Measurements from ENCODE around the gene FBLN2. TPM values are rescaled to one million over a fixed set of nuclear protein-coding genes. Genes with fewer than 3 reads are reported as not detected.
A peak's percentile ranks its signal among the peaks of the same experiment; 100 is the strongest.
"Not testable (repeated sequence)": the region's sequence is repeated elsewhere in the genome, so short reads cannot be mapped to it uniquely, and the experiment has no call there.

The FBLN2 gene
- total RNA-seq, 2 donors from 2014 or later = 178 to 256 TPM

DNA sequence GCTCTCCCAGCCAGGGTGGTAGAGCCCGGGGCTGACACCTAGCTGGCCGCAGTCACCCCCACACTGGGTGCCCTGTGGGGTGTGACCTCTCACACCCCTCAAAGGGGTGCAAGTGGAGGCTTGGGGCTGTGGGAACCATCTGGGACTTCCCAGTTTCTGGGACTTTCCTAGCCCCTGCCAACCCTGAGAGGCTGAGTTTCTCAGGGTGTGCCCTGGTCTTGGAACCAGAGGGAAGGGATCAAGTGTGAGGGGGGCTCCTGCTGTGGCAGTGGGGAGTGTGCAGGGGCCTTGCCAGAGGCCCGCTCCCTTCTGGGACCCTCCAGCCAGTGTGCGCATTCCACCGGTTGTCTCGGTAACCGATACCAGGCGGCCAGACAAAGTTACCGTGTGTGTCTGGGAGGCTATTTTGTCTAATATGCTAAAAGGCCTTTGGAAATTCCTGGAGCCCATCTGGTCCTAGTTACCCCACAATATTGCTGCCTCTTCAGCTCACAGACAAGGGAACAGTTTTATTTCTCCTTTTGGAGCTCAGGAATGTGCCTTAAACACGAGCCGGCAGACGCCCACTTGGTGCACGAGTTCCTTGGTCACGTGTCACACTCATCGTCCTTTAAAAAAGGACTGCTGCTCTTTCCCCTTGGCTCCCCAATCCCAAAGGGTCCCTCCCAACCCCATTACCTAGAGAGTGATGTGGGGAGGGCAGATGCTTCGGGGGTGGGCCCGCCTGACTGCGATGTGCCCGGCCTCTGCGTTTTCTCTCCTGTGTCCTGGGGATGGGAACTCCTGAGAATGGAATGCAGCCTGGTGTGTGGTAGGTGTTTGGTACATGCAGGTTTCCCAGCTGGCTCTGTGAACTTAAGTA lies 35.6 kb upstream of the FBLN2 start:
- ATAC-seq (no peak), DNase-seq (no peak)
- intact Hi-C loops (cut with DNase I) = no loop called here

DNA sequence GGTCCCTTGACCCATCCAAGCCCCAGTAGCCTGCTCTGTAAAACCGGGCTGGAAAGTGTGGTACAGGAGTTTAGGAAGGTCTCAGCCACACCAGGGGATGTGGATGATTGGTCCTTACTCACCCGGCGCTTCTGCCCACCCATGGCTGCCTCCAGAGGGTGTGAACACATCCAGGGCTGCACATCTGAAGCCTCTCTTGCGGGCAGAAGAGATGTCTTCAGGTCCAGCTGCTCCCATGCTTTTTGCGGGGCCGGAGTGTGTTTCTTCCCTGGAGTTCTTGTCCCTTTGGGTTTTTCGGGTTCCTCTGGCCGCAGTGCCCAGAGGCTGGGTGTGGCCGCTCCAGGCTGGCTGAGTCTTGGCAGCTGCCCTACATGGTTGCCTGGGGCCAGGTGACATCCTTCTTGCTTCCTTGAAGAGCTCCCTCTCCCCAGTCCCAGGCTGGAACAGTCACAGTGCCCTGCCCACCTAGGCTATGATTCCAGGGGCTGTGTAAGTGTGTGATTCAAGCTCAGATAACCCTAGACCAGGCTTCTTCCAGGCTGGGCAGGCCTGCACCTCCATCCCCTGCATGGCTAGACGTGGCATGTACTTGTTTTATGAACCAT lies 34.9 kb upstream of the FBLN2 start:
- no peak for ATAC-seq
- DNase-seq = no peak
- intact Hi-C loops (cut with DNase I) = no loop called here

DNA sequence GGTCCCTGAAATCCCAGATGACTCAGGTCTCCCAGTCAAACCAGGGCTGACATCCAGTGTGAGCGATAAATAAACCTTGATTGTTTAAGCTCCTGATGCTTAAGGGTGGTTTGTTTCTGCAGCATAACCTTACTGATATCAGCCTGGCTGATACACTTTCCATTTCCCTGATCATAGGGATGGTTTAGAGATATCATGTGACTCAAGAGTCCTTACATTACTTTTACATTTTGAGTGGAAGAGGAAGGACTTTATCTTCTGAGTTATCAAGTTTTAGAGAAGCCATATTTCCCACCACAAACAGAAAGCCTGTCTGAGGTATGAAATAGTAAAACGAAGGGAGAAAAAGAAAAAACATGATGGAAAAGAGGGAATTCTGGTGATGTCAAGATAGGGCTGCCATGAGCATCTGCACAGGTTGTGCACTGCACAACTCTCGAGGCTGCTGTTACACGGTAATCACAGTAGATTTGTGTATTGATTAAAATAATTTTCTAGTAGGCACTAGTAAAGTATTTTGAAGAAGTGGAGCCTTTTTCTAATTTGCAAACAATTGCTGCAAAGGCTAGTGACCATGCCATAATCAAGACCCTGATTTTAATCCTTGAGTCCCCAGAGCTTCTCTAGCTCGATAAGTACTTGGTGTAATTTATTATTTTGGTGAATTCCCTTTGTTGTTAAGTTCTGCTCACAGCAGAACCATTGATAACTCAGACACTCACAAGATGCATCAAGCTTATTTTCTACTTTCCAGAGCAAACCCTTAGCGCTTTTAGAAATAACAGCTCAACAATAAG lies 34.1 kb upstream of the FBLN2 start:
- DNase-seq = no peak
- intact Hi-C loops (cut with DNase I) = no loop called here
- no peak for ATAC-seq

DNA sequence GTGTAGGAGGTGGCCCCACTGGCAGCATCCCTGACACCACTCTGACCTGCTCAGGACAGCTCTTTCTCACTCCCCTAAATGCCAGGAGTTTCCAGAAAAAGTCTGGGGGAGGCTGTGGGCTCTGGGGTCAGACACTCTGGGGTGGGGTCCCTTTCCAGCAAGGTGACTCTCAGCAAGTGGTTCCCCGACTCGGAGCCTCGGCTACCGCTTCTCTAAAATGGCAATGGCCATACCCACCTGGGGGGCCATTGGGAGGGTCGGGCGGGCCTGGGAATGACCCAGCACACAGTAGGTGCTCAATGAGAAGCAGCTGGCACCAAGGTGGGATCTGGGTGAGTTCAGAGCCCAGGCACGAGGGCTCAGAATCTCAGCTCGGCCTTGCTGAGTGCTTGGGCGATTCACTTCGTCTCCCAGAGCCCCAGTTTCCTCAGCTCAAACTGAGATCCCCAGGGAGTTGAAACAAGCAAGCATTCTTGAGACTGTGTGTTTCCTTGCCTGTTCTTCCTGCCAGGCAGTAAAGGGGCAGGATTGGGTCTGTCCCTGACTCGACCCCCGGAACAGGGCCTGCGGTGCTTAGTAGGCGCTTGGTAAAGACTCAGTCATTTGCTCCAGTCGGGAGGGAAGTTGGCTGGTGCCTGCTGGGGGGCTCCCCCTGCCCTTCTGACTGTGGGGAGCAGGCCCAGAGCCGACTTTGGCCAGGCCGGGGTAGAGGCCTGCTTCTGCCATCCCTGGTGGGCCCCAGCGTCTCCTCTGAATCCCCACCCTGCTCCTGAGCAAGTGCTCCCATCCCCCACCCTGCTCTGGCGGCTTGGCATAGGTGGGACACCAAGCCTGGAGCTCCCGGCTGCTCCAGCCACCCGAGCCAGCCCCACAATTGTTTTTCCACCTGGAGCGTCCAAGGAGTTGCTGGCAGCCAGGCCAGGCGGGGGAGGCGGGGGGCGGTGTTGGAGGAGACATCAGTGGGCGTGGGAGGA lies 32.9 kb upstream of the FBLN2 start:
- intact Hi-C loops (cut with DNase I) = no loop called here
- DNase-seq (peak; percentile 44), ATAC-seq (peak in 1 of 2 donors; percentile 11)

GRCh38 chr3:13516760-13517135 lies 32.2 kb upstream of the FBLN2 start:
- ATAC-seq (no peak), DNase-seq (no peak)
- intact Hi-C loops (cut with DNase I) = no loop called here

DNA sequence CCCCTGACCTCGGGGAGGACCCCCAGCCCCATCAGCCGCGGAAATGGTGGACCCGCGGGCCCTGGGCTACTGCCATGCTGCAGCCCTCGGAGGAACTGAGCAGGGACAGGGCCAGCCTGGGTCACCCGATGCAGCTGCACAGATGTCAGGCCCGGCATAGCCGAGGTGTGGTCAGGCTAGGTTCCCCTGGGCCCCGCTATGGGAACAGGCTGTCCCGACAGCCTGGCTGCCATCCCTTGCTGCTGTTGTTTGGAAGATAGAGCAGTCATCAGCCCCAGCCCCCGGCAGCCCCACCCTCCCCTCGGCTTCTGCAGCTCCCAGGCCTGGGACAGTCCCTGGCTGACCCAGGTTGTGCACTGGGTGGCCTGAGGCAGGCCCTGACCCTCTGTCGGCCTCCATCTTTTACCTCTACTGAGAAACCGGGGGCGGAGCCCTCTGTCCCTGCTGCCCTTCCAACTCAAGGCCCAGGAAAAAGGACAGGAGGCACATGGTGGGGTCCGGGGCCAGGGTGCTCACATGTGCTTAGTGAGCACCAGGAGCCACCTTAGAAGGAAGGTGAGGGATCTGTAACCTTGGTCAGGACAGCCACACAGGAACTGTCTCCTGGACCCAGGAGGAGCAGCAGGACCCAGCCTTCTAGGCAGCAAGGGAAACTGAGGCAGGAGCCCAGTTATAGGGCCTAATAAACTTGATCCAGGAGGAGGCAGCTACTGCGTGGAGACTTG lies 31.5 kb upstream of the FBLN2 start:
- DNase-seq (peak; percentile 83), ATAC-seq (peak; percentile 77 to 81)
- intact Hi-C loops (cut with DNase I) = no loop called here

GRCh38 chr3:13518516-13518953 lies 30.4 kb upstream of the FBLN2 start:
- intact Hi-C loops (cut with DNase I) = no loop called here
- DNase-seq (peak; percentile 89), ATAC-seq (peak; percentile 61 to 81)

GRCh38 chr3:13519006-13519791 lies 29.7 kb upstream of the FBLN2 start:
- intact Hi-C loops (cut with DNase I) = no loop called here
- ATAC-seq (peak; percentile 2 to 3), DNase-seq (no peak)

DNA sequence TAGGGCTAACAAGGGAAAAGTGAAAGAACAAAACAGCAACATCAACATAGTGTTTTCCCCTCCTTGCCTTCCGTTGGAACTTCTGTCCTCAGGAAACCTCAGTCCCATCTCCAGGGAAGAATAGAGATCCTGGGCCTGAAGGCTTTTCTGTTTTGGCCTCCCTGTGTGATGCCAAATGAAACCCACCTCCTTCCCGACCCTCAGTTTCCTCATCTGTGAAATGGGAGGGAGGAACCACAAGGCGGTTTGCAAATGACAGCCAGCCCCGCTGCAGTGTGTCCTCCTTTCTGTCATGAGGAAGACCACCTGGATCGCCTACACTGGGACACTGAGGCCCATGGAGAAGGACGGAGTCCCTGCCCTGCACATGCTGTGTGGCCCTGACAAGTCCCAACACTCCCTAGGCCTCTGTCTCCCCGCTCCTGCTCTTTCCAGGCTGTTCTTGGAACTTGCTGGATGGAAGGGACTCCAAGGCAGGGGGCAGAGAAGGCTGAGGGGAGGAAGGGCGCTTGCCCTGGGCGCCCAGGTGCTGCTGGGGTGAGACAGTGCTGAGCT lies 28.5 kb upstream of the FBLN2 start:
- intact Hi-C loops (cut with DNase I) = no loop called here
- ATAC-seq (no peak), DNase-seq (no peak)

- DNase-seq (no peak), ATAC-seq (no peak)
- intact Hi-C loops (cut with DNase I) = no loop called here
These were observed 27.6 kb upstream of the FBLN2 start for GRCh38 chr3:13521309-13521708.

GRCh38 chr3:13521749-13522148 lies 27.2 kb upstream of the FBLN2 start:
- DNase-seq; intact Hi-C loops (cut with DNase I); ATAC-seq: not testable (repeated sequence)

DNA sequence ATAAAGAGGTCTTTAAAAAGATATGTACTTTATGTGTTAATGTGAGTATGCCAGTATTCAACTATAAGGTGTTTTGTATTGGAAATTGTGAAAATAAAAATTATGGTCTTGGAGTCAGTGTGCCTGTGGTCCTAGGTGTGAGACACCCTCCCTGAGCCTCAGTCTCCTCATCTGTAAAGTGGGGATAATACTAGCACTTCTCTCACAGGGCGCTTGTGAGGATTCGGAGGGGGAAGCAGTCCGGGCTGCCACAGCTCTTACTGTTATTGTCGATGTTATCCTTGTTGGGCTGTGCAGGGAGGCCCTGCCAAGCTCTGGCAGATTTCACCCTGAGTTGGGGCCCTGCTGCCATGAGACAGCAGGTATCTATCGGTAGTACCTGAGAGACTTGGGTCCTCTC lies 26.7 kb upstream of the FBLN2 start:
- intact Hi-C loops (cut with DNase I) = no loop called here
- ATAC-seq (no peak), DNase-seq (no peak)

- DNase-seq (no peak), ATAC-seq (no peak)
- intact Hi-C loops (cut with DNase I) = no loop called here
These were observed 23.8 kb upstream of the FBLN2 start for GRCh38 chr3:13524979-13525669.

GRCh38 chr3:13525827-13526625 lies 22.9 kb upstream of the FBLN2 start:
- ATAC-seq = peak; percentile 15 to 17
- intact Hi-C loops (cut with DNase I) = no loop called here
- DNase-seq = no peak

DNA sequence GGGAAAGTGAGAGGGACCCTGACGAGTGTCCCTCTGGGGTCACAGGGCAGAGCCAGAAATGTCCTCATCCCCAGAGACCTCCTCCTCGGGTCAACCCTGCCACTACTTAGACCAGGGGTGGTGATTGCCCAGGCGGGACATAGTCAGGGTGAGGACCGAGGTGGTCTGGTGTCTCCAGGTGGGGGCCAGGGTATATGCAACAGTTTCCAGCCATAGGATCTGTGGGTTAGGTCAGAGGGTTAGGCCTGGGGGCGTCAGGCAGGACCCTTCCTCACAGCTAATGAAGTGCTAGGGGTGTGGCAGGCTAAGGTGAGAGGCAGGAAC lies 22.3 kb upstream of the FBLN2 start:
- intact Hi-C loops (cut with DNase I) = no loop called here
- ATAC-seq (no peak), DNase-seq (no peak)
